Urinary bladder (tissue), 4 donors: ENCODE data around the gene ZNF584. TPM values are rescaled to one million over a fixed set of nuclear protein-coding genes. Genes with fewer than 3 reads are reported as not detected.
A peak's percentile ranks its signal among the peaks of the same experiment; 100 is the strongest.
"Not testable (repeated sequence)": the region's sequence is repeated elsewhere in the genome, so short reads cannot be mapped to it uniquely, and the experiment has no call there.

Source experiments
- DNase-seq: peaks from one replicate; pipeline ENCODE4 v3.0.0-alpha.2; 2015; ENCODE audit errors: extremely low spot score
- H3K27ac ChIP-seq: one replicate; pipeline ENCODE4 v1.5.1; 2013; ENCODE audit warnings: low read depth, mild to moderate bottlenecking, moderate library complexity
- H3K36me3 ChIP-seq: one replicate; pipeline ENCODE4 v1.6.1; 2013; ENCODE audit warnings: mild to moderate bottlenecking, moderate library complexity; ENCODE audit not compliant: insufficient read depth
- H3K4me1 ChIP-seq: one replicate; pipeline ENCODE4 v1.6.1; 2013; ENCODE audit warnings: mild to moderate bottlenecking, moderate library complexity; ENCODE audit not compliant: insufficient read depth
- H3K4me3 ChIP-seq: one replicate; pipeline ENCODE4 v1.5.1; 2013; ENCODE audit warnings: low read depth, low read length
- WGBS: extraction: QIAGEN DNeasy Blood & Tissue Kit; methylation state at CpG from one replicate; pipeline ENCODE4 v1.1.7; 2013; 5-methylcytosine and 5-hydroxymethylcytosine counted together
- polyA plus RNA-seq: library from polyadenylated mRNA; stranded (reverse); fragments of 200-250 nt; gene quantifications from one replicate; pipeline ENCODE4 v1.2.3, GENCODE V29; 2013
- total RNA-seq: library from RNA; depleted of rRNA; stranded (reverse); fragments of >200 nt; gene quantifications from one replicate; pipeline ENCODE4 v1.2.3, GENCODE V29; 2014
- donor health status: healthy with polysubstance abuse.
- donor health status: healthy.

Gene ZNF584
- total and polyA plus RNA-seq, 2 donors = 13.6 to 18.5 TPM

DNA sequence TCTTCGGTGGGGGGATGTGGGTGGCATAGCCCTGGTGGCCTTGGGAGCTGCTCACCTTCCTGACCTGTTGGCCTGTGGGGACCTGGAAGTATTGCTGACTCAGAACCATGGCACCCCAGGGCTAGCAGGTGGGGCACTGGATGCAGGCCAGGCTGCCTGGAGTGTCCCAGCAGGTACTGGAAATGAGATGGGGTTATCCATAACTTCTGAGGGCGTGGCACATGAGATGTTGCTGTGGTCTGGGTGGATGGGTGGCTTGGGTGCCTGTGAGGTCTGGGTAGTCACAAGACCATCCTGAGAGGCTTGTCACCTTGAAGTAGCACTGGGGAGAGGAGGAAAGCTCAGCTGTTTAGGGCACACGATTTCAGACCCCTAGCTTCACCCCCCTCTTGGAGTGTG, 13.6 kb upstream of the ZNF584 start:
- Histone ChIP-seq H3K36me3 (peaks cover 6% of the 10 kb centered on the region), H3K4me3 (no peak overlapping the region), H3K27ac (no peak overlapping the region), H3K4me1 (no peaks in the 10 kb centered on the region)
- no peak for DNase-seq
- WGBS = 65% methylated on average over 3 of the region's 3 CpGs

GRCh38 chr19:58395220-58395978, 13.1 kb upstream of the ZNF584 start, which contains the start of gene RNF225:
Gene RNF225, plus strand, starts transcription at chr19:58395656. Its CDS starts 434 bp downstream, at chr19:58396090.
- peaks cover 6% of the 10 kb centered on the region for H3K36me3 ChIP-seq
- DNase-seq = no peak
- no peak within 1 kb of the TSS for H3K4me3 ChIP-seq
- H3K4me1 ChIP-seq = no peaks in the 10 kb centered on the region
- 28% methylated on average over 21 of the region's 21 CpGs for WGBS
- no peak within 1 kb of the TSS for H3K27ac ChIP-seq

GRCh38 chr19:58395979-58396627, 12.3 kb upstream of the ZNF584 start:
- DNase-seq = no peak
- 3% methylated on average over 75 of the region's 75 CpGs for WGBS
- peaks cover 6% of the 10 kb centered on the region for H3K36me3 ChIP-seq
- no peak overlapping the region for H3K4me3 ChIP-seq
- H3K27ac ChIP-seq = no peak overlapping the region
- H3K4me1 ChIP-seq = no peaks in the 10 kb centered on the region

- 24% methylated on average over 58 of the region's 58 CpGs for WGBS
Measured at GRCh38 chr19:58396691-58397532, 11.5 kb upstream of the ZNF584 start.

GRCh38 chr19:58397533-58398037, 10.9 kb upstream of the ZNF584 start:
- no peak overlapping the region for H3K27ac ChIP-seq
- H3K36me3 ChIP-seq = peaks cover 6% of the 10 kb centered on the region
- no peaks in the 10 kb centered on the region for H3K4me1 ChIP-seq
- DNase-seq = no peak
- H3K4me3 ChIP-seq = no peak overlapping the region
- 62% methylated on average over 7 of the region's 7 CpGs for WGBS

More at GRCh38 chr19:58396691-58397532, 11.5 kb upstream of the ZNF584 start:
- H3K4me3 ChIP-seq = no peak overlapping the region
- no peak overlapping the region for H3K27ac ChIP-seq
- H3K36me3 ChIP-seq = peaks cover 6% of the 10 kb centered on the region
- no peak for DNase-seq
- no peaks in the 10 kb centered on the region for H3K4me1 ChIP-seq

DNA sequence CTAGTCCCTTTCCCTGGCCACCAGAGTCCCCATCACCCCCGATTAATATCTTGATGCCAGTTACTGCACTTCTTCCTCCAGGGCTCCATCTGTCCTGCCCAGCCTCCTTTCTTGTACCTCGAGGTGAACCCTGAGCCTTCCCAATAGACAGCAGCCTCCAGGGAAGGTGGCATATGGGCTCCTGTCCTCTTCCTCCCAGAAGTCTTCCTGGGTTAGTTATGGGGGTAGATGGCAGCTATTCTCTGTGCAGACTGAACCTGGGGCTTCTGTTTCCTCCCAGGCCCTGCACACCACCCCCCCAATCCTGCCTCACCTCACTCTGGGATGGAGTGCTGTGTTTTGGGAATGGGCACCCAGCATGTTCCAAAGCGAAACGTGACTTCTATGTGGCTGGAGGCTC, 10.4 kb upstream of the ZNF584 start:
- no peak overlapping the region for H3K4me3 ChIP-seq
- WGBS = 86% methylated on average over 4 of the region's 4 CpGs
- no peak overlapping the region for H3K27ac ChIP-seq
- H3K36me3 ChIP-seq = peaks cover 6% of the 10 kb centered on the region
- DNase-seq = no peak
- H3K4me1 ChIP-seq = no peaks in the 10 kb centered on the region

DNA sequence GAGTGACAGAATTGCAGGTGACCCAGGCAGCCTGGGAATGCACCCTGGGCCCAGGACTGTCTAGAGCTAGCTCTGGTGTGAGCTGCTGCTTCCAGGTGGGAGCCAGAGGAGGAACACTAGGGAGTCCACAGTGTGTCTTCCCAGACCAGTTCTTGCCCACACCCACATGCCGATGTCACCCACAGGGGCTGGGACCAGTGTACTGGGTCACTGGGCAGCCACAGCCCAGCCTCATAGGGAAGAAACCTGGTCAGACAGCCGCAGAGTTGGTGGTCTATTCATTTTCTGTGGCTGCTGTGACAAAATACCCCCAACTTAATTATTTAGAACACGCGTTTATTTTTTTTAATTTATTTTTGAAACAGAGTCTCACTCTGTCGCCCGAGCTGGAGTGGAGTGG, 9.9 kb upstream of the ZNF584 start:
- no peak for DNase-seq
- H3K4me3 ChIP-seq = no peak overlapping the region
- WGBS = 93% methylated on average over 6 of the region's 6 CpGs
- H3K4me1 ChIP-seq = no peaks in the 10 kb centered on the region
- no peak overlapping the region for H3K27ac ChIP-seq
- H3K36me3 ChIP-seq = peaks cover 3% of the 10 kb centered on the region

GRCh38 chr19:58399903-58400302, 8.5 kb upstream of the ZNF584 start:
- DNase-seq = no peak
- H3K4me1 ChIP-seq = no peaks in the 10 kb centered on the region
- 97% methylated on average over 3 of the region's 3 CpGs for WGBS
- no peak overlapping the region for H3K4me3 ChIP-seq
- H3K27ac ChIP-seq = no peak overlapping the region
- peaks cover 1% of the 10 kb centered on the region for H3K36me3 ChIP-seq

GRCh38 chr19:58400316-58400915, 8.0 kb upstream of the ZNF584 start:
- 45% methylated on average over 18 of the region's 18 CpGs for WGBS
- DNase-seq = no peak
- peak overlapping the region; percentile 46 for H3K4me3 ChIP-seq
- H3K27ac ChIP-seq = no peak overlapping the region
- H3K4me1 ChIP-seq = no peaks in the 10 kb centered on the region
- H3K36me3 ChIP-seq = no peaks in the 10 kb centered on the region

GRCh38 chr19:58400916-58401839, 7.3 kb upstream of the ZNF584 start:
- WGBS = 1% methylated on average over 80 of the region's 80 CpGs
- DNase-seq = peak; percentile 96
- H3K36me3 ChIP-seq = no peaks in the 10 kb centered on the region
- no peak overlapping the region for H3K27ac ChIP-seq
- peak overlapping the region; percentile 46 for H3K4me3 ChIP-seq
- H3K4me1 ChIP-seq = no peaks in the 10 kb centered on the region

DNA sequence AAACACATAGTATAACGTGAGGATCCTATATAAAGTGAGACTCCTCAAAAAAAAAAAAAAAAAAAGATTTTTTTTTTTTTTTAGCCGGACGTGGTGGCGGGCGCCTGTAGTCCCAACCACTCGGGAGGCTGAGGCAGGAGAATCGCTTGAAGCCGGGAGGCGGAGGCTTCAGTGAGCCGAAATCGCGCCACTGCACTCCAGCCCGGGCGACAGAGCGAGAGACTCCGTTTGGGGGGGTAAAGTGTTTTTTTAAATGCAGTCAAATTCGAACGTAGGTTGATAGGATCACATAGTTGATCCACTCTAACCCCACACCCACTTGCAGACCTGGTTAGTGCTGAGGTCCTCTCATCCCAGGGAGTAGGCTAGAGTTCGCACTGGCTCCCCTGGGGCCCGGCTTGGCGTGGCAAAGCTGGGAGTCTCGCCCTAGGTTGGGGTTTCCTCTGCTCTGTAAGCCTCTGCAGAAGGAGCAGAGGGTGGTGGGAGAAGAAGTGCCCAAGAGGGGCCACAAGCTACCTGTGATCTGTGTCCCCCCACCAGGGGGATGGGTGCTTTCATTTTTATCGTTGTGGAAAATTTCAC, 6.5 kb upstream of the ZNF584 start:
- 30% methylated on average over 23 of the region's 23 CpGs for WGBS
- DNase-seq = no peak

DNA sequence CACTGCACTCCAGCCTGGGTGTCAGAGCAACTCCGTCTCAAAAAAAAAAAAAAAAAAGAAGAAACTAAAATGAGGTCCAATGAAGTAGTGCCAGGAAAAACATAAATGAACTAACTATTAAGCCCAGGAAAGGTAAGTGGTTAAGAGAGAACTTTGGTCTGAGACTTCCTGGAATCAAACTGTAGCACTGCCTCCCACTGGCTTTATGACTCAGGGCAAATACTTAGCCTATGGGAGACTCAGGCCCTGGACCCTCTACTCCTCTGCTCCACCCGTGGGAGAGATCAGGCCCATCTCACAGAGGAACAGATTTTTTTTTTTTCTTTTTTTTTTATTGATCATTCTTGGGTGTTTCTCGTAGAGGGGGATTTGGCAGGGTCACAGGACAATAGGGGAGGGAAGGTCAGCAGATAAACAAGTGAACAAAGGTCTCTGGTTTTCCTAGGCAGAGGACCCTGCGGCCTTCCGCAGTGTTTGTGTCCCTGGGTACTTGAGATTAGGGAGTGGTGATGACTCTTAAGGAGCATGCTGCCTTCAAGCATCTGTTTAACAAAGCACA, 4.5 kb upstream of the ZNF584 start:
- not testable (repeated sequence) for H3K4me3 ChIP-seq, DNase-seq, H3K27ac ChIP-seq, H3K4me1 ChIP-seq, H3K36me3 ChIP-seq
- WGBS = 79% methylated on average over 5 of the region's 5 CpGs

More for the DNA sequence above, 6.5 kb upstream of the ZNF584 start:
- H3K36me3 ChIP-seq = no peaks in the 10 kb centered on the region
- H3K27ac ChIP-seq = no peak overlapping the region
- H3K4me3 ChIP-seq = no peak overlapping the region
- no peaks in the 10 kb centered on the region for H3K4me1 ChIP-seq
